Loucy (cell line): Measurements from ENCODE around the gene YIPF7.

ENCODE experiments used
- H2AFZ ChIP-seq: fragments of 200-600 bp; sonication (generic); 2 replicates; pipeline ENCODE4 v1.6.0; 2016; ENCODE audit warnings: antibody characterized with exemption, mild to moderate bottlenecking, low read length, moderate library complexity
- H3F3A ChIP-seq: fragments of 200-600 bp; 2 replicates; pipeline ENCODE4 v1.6.0; 2016; ENCODE audit warnings: antibody characterized with exemption, low read depth, mild to moderate bottlenecking
- H3K27me3 ChIP-seq: fragments of 200-600 bp; sonication (generic); 2 replicates; pipeline ENCODE4 v1.6.1; 2014; ENCODE audit warnings: low read length, mild to moderate bottlenecking; ENCODE audit not compliant: insufficient read depth, poor library complexity, severe bottlenecking
- H3K36me3 ChIP-seq: fragments of 200-600 bp; sonication (generic); 2 replicates; pipeline ENCODE4 v1.6.1; 2016; ENCODE audit warnings: low read length; ENCODE audit not compliant: insufficient read depth
- H3K4me1 ChIP-seq: fragments of 200-600 bp; sonication (generic); 2 replicates; pipeline ENCODE4 v1.5.1; 2014; ENCODE audit warnings: low read length, mild to moderate bottlenecking; ENCODE audit not compliant: insufficient read depth, poor library complexity, severe bottlenecking
- H3K4me2 ChIP-seq: fragments of 200-600 bp; sonication (generic); 2 replicates; pipeline ENCODE4 v1.6.0; 2014; ENCODE audit warnings: antibody characterized with exemption, low read length, low read depth, mild to moderate bottlenecking; ENCODE audit not compliant: poor library complexity, severe bottlenecking
- H3K4me3 ChIP-seq: fragments of 200-600 bp; sonication (generic); 2 replicates; pipeline ENCODE4 v1.5.1; 2014; ENCODE audit warnings: low read length, mild to moderate bottlenecking, mixed read lengths; ENCODE audit not compliant: poor library complexity, severe bottlenecking
- H3K79me2 ChIP-seq: fragments of 200-600 bp; sonication (generic); 2 replicates; pipeline ENCODE4 v1.6.1; 2014; ENCODE audit warnings: low read length; ENCODE audit not compliant: insufficient read depth
- H3K9ac ChIP-seq: fragments of 200-600 bp; sonication (generic); 2 replicates; pipeline ENCODE4 v1.6.0; 2014; ENCODE audit warnings: mild to moderate bottlenecking, low read depth, low read length, moderate library complexity; ENCODE audit not compliant: poor library complexity, severe bottlenecking
- H3K9me2 ChIP-seq: fragments of 200-600 bp; sonication (generic); replicated peaks from 2 replicates; pipeline ENCODE4 v1.6.1; 2016; ENCODE audit warnings: low read depth, low read length, mixed read lengths
- H3K9me3 ChIP-seq: fragments of 200-600 bp; sonication (generic); 2 replicates; pipeline ENCODE4 v1.6.1; 2014; ENCODE audit warnings: mild to moderate bottlenecking, antibody characterized with exemption, low read length, low read depth; ENCODE audit not compliant: insufficient read depth
- H4K20me1 ChIP-seq: fragments of 200-600 bp; sonication (generic); 2 replicates; pipeline ENCODE4 v1.6.0; 2014; ENCODE audit warnings: antibody characterized with exemption, low read length, mild to moderate bottlenecking; ENCODE audit not compliant: insufficient read depth, poor library complexity, severe bottlenecking
- CTCF ChIP-seq: fragments of 200-600 bp; sonication (generic); conservative IDR thresholded peaks from 2 replicates; pipeline ENCODE4 v1.5.1; 2014; ENCODE audit warnings: mild to moderate bottlenecking, antibody characterized with exemption, low read length
- EZH2phosphoT487 ChIP-seq: fragments of 200-600 bp; IDR thresholded peaks from 2 replicates; pipeline ENCODE4 v1.6.1; 2018; ENCODE audit warnings: antibody characterized with exemption, mild to moderate bottlenecking, moderate library complexity, borderline replicate concordance

YIPF7 gene

GRCh38 chr4:44662623-44663005 is 11.2 kb upstream of the YIPF7 start:
- no peaks in the 10 kb centered on the region for H4K20me1 ChIP-seq
- TF ChIP-seq EZH2phosphoT487 (no peak), CTCF (no peak)
- no peaks in the 10 kb centered on the region for H3K9me2 ChIP-seq
- H3K9me3 ChIP-seq = no peaks in the 10 kb centered on the region
- H3K4me2 ChIP-seq = no peak overlapping the region
- H3F3A ChIP-seq = no peaks in the 10 kb centered on the region
- H2AFZ ChIP-seq = no peak overlapping the region
- no peaks in the 10 kb centered on the region for H3K4me1 ChIP-seq
- no peaks in the 10 kb centered on the region for H3K27me3 ChIP-seq
- no peaks in the 10 kb centered on the region for H3K36me3 ChIP-seq
- no peak overlapping the region for H3K4me3 ChIP-seq
- no peak overlapping the region for H3K9ac ChIP-seq
- H3K79me2 ChIP-seq = no peaks in the 10 kb centered on the region

GRCh38 chr4:44661940-44662622 is 10.7 kb upstream of the YIPF7 start:
- Histone ChIP-seq H3K27me3 (no peaks in the 10 kb centered on the region), H3K4me1 (no peaks in the 10 kb centered on the region), H3K79me2 (no peaks in the 10 kb centered on the region), H2AFZ (no peak overlapping the region), H3K4me2 (no peak overlapping the region), H4K20me1 (no peaks in the 10 kb centered on the region), H3K4me3 (no peak overlapping the region), H3K9me2 (no peaks in the 10 kb centered on the region), H3K9me3 (no peaks in the 10 kb centered on the region), H3F3A (no peaks in the 10 kb centered on the region), H3K9ac (no peak overlapping the region), H3K36me3 (no peaks in the 10 kb centered on the region)
- TF ChIP-seq CTCF = no peak
- TF ChIP-seq EZH2phosphoT487 = no peak

- no peak for TF ChIP-seq EZH2phosphoT487
- TF ChIP-seq CTCF = no peak
- Histone ChIP-seq H3K79me2 (no peaks in the 10 kb centered on the region), H4K20me1 (no peaks in the 10 kb centered on the region), H3K27me3 (no peaks in the 10 kb centered on the region), H3K4me3 (no peak overlapping the region), H3K4me2 (no peak overlapping the region), H2AFZ (no peak overlapping the region), H3K9ac (no peak overlapping the region), H3K9me2 (no peaks in the 10 kb centered on the region), H3K9me3 (no peaks in the 10 kb centered on the region), H3F3A (no peaks in the 10 kb centered on the region), H3K36me3 (no peaks in the 10 kb centered on the region), H3K4me1 (no peaks in the 10 kb centered on the region)
These were observed 9.0 kb upstream of the YIPF7 start for GRCh38 chr4:44660396-44660795.
